Brain microvascular endothelial cell (primary cell): ENCODE results near the gene OR4X1.

Experiments used
- DNase-seq: peaks from one replicate; pipeline ENCODE4 v3.0.0-alpha.2; 2020
- H3K27ac ChIP-seq: fragments of 250-450 bp; sonication (Bioruptor Pico); 2 replicates; pipeline ENCODE4 v1.5.1; 2020; ENCODE audit warnings: mild to moderate bottlenecking, moderate library complexity
- H3K27me3 ChIP-seq: fragments of 250-450 bp; sonication (Bioruptor Pico); replicated peaks from 2 replicates; pipeline ENCODE4 v1.5.1; 2020; ENCODE audit warnings: mild to moderate bottlenecking
- H3K36me3 ChIP-seq: fragments of 250-450 bp; sonication (Bioruptor Pico); replicated peaks from 2 replicates; pipeline ENCODE4 v1.5.1; 2020; ENCODE audit warnings: mild to moderate bottlenecking
- H3K4me3 ChIP-seq: 2 replicates; pipeline ENCODE4 v1.5.1; 2011; ENCODE audit warnings: low read depth, mild to moderate bottlenecking, control low read depth, low read length, moderate library complexity
- in situ Hi-C: cut with HindIII; loops from 2 replicates; pipeline ENCODE4 v1.10.0; 2017; ENCODE audit warnings: low sequenced_read_pairs, low pct_ligation_motif_present
- TF ChIP-seq, protein P1 (sequence below): IDR thresholded peaks from 2 replicates; pipeline ENCODE4 v1.5.1; 2011; ENCODE audit warnings: low read depth, mild to moderate bottlenecking, moderate library complexity, low read length, control low read depth, inconsistent platforms; ENCODE audit errors: missing control alignments

The OR4X1 gene

DNA sequence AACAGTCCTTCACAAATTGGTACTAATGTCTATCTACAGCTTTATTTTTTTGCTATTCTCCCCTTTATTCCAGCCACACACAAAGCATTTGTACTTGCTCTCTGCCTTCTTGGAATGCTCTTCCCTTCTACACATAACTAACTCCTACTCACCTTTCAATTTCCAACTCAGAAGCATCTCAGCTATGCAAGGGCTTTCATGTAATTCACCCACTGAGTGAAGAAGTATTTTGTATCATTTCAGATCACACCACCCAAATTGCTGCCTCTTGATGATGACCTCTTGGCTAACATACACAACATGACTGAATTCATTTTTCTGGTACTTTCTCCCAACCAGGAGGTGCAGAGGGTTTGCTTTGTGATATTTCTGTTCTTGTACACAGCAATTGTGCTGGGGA, 18.9 kb upstream of the OR4X1 start, which contains the start of gene OR4X2:
OR4X2 (plus strand) TSS at position 301 of the 400 bp plus-strand sequence; CDS start at position 301, 0 bp downstream.
- no peak within 1 kb of the TSS for H3K27ac ChIP-seq

DNA sequence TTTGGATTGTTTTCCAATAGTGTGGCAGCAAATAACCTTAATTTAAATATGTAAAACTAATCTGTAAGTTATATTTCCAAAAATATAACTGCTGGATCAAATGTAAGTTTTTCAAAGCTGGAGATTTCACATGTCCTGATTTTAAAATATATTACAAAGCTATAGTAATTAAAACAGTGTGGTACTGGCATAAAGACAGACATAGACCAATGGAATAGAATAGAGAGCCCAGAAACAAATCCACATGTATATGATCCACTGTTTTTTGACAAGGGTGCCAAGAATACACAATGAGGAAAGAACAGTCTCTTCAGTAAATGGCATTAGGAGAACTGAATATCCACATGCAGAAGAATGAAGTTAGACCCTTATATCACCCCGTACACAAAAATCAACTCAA, 14.8 kb upstream of the OR4X1 start:
- no peaks in the 10 kb centered on the region for H3K27me3 ChIP-seq
- H3K4me3 ChIP-seq, result no peak overlapping the region
- no peak for DNase-seq
- H3K36me3 ChIP-seq, result no peaks in the 10 kb centered on the region
- in situ Hi-C loops, result no loop called here
- TF ChIP-seq, protein P1, sequence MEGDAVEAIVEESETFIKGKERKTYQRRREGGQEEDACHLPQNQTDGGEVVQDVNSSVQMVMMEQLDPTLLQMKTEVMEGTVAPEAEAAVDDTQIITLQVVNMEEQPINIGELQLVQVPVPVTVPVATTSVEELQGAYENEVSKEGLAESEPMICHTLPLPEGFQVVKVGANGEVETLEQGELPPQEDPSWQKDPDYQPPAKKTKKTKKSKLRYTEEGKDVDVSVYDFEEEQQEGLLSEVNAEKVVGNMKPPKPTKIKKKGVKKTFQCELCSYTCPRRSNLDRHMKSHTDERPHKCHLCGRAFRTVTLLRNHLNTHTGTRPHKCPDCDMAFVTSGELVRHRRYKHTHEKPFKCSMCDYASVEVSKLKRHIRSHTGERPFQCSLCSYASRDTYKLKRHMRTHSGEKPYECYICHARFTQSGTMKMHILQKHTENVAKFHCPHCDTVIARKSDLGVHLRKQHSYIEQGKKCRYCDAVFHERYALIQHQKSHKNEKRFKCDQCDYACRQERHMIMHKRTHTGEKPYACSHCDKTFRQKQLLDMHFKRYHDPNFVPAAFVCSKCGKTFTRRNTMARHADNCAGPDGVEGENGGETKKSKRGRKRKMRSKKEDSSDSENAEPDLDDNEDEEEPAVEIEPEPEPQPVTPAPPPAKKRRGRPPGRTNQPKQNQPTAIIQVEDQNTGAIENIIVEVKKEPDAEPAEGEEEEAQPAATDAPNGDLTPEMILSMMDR, result no peak
- no peak overlapping the region for H3K27ac ChIP-seq

More for the DNA sequence above, 18.9 kb upstream of the OR4X1 start, which contains the start of gene OR4X2:
- TF ChIP-seq, protein P1, result no peak
- in situ Hi-C loops, result no loop called here
- no peaks in the 10 kb centered on the region for H3K36me3 ChIP-seq
- H3K27me3 ChIP-seq, result no peaks in the 10 kb centered on the region
- no peak for DNase-seq
- H3K4me3 ChIP-seq, result no peak within 1 kb of the TSS

DNA sequence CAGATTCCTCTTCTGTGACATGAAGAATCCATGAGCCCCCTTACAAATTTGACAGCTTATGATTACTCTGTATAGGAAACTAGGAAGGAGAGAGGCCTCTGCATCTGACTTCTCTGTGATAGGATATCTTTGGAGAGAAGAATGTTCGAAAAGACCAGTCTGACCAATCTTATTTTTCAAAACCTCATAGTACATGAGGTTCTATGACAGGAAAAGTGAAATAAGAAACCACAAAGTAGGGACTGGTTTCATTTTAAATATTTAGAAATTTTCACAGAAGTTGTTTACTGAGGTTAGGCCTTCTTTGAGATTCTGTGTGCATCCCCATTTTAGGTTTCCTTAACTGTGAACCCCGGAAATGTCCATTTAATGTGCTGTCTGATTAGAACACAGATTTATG, 2.1 kb upstream of the OR4X1 start:
- no peaks in the 10 kb centered on the region for H3K27me3 ChIP-seq
- no peak for DNase-seq
- TF ChIP-seq, protein P1, result no peak
- no peak overlapping the region for H3K4me3 ChIP-seq
- H3K36me3 ChIP-seq, result no peaks in the 10 kb centered on the region
- H3K27ac ChIP-seq, result no peak overlapping the region
- in situ Hi-C loops, result no loop called here

DNA sequence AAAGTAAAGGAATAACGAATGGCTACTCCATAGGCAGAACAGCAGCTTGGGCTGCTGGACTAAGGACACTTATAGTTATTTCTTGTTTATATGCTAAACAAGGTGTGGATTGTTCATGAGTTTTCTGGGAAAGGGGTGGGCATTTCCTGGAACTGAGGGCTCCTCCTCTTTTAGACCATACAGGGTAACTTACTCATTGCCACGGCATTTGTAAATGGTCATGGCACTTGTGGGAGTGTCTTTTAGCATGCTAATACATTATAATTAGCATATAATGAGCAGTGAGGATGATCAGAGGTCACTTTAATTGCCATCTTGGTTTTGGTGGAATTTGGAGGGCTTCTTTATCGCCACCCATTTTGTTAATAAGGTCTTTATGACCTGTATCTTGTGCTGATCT, 7.0 kb downstream of the OR4X1 start:
- Histone ChIP-seq H3K27me3 (no peaks in the 10 kb centered on the region), H3K27ac (no peak overlapping the region), H3K4me3 (no peak overlapping the region), H3K36me3 (no peaks in the 10 kb centered on the region)
- DNase-seq, result no peak
- TF ChIP-seq, protein P1, result no peak
- in situ Hi-C loops, result no loop called here

DNA sequence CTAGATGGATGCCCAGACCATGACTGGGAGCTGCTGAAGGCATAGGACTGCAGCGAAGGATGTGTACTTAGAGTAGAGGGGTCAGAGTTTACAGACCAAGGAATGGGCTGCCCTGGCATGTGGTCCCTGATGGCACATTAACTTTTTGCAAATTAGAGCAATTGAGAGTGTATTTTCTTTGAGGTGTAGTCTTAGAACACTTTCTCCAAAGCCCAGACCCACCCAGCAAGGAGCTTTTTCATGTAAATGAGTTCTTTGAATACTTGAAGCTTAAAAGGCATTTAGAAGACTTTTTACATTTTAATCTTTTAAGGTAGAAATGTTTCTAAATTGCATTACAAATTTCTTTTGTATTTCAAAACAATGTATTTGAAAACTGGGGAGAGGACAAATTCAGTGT, 8.9 kb downstream of the OR4X1 start:
- TF ChIP-seq, protein P1, result no peak
- no peak for DNase-seq
- H3K27ac ChIP-seq, result no peak overlapping the region
- in situ Hi-C loops, result no loop called here
- no peaks in the 10 kb centered on the region for H3K36me3 ChIP-seq
- H3K27me3 ChIP-seq, result no peaks in the 10 kb centered on the region
- no peak overlapping the region for H3K4me3 ChIP-seq

DNA sequence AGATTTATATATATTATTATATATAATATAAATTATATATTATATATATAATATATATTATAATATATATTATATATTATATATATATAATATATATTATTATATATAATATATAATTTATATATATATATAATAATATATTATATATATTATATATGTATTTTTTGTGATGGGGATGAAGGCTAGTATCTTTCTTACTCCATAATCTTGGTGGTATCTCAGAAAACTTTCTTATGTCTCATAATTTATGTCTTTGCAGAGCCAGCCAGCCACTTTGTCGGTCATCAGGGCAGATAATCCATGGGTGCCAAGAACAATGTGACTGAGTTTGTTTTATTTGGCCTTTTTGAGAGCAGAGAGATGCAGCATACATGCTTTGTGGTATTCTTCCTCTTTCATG, 42.3 kb downstream of the OR4X1 start, which contains the start of gene OR4S1:
OR4S1 (plus strand) TSS at position 301 of the 400 bp plus-strand sequence; CDS start at position 301, 0 bp downstream.
- TF ChIP-seq, protein P1, result no peak
- Histone ChIP-seq H3K27ac (no peak within 1 kb of the TSS), H3K36me3 (no peaks in the 10 kb centered on the region), H3K27me3 (no peaks in the 10 kb centered on the region), H3K4me3 (no peak within 1 kb of the TSS)
- in situ Hi-C loops, result no loop called here
- DNase-seq, result no peak
